ENCODE data around the gene BCO2. TPM values are rescaled to one million over a fixed set of nuclear protein-coding genes. Genes with fewer than 3 reads are reported as not detected.

Gene BCO2
- total and polyA plus RNA-seq, 10 of the 15 experiments (the other 5 are each of a cell fraction or from before 2014, with no cell fraction given): 0.29 to 1.0 (median 0.57) TPM

DNA sequence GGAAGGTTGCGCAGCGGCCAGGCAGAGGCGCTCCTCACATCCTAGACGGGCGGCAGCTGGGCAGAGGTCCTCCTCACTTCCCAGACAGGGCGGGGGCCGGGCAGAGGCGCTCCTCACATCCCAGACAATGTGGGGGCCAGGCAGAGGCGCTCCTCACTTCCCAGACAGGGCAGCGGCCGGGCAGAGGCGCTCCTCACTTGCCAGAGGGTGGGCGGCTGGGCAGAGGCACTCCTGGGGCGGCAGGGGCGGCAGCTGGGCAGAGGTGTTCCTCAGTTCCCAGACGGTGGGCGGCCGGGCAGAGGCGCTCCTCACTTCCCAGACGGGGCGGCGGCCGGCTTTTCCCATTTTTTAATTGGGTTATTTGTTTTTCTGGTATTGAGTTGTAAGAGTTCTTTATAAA lies 30.8 kb downstream of the BCO2 start:
- WGBS (ENCODE audit: insufficient coverage, insufficient replicate concordance, low lambda C conversion rate, missing lambda C conversion rate): 71% methylated on average over 23 of the region's 23 CpGs
- intact Hi-C loops (cut with micrococcal nuclease; ENCODE audit: unreplicated experiment): no loop called here

More for the DNA sequence above, 30.8 kb downstream of the BCO2 start:
- Histone ChIP-seq H3K4me1 (ENCODE audit: control insufficient read depth, insufficient read depth, low read length) (no peaks in the 10 kb centered on the region), H3K4me2 (ENCODE audit: control insufficient read depth, insufficient read depth) (no peak overlapping the region), H2AFZ (ENCODE audit: control insufficient read depth, low read depth, low read length) (no peak overlapping the region), H3K9me3 (replicated peaks; ENCODE audit: control insufficient read depth, insufficient read depth, low read length) (no peaks in the 10 kb centered on the region), H3K36me3 (ENCODE audit: control insufficient read depth in 2 of 2, insufficient read depth in 2 of 2, low read length in 1 of 2) (no peaks in the 10 kb centered on the region), H3K79me2 (ENCODE audit: control insufficient read depth, insufficient read depth, low read length) (no peaks in the 10 kb centered on the region), H3K9ac (ENCODE audit: control insufficient read depth, insufficient read depth, low read length) (no peak overlapping the region), H3K27me3 (replicated peaks in 1 of 2; ENCODE audit: control insufficient read depth in 2 of 2, insufficient read depth in 2 of 2, low read length in 1 of 2) (no peaks in the 10 kb centered on the region), H3K4me3 (no peak overlapping the region), H4K20me1 (ENCODE audit: control insufficient read depth, insufficient read depth) (no peaks in the 10 kb centered on the region), H3K27ac (ENCODE audit: control insufficient read depth, insufficient read depth) (no peak overlapping the region)
- in situ Hi-C loops (cut with MboI): no loop called here
- POLR2A ChIA-PET: no interaction called here
- TF ChIP-seq CHD4 (IDR thresholded peaks at IDR 0.05) (no peak), RAD51 (IDR thresholded peaks at IDR 0.05) (no peak), ASH2L (IDR thresholded peaks at IDR 0.05; ENCODE audit: borderline replicate concordance, low read depth) (no peak), LARP7 (IDR thresholded peaks at IDR 0.05) (no peak), MXI1 (IDR thresholded peaks at IDR 0.05; ENCODE audit: low read depth, low read length) (no peak), STAT1 (conservative IDR thresholded peaks at IDR 0.05) (no peak), RBBP5 (conservative IDR thresholded peaks at IDR 0.05) (no peak), YY1 (IDR thresholded peaks at IDR 0.05; ENCODE audit: low read depth, low read length) (no peak), ZNF24 (IDR thresholded peaks at IDR 0.05) (no peak), RUNX3 (IDR thresholded peaks at IDR 0.05; ENCODE audit: low read length) (no peak)
- TF ChIP-seq, protein P1, sequence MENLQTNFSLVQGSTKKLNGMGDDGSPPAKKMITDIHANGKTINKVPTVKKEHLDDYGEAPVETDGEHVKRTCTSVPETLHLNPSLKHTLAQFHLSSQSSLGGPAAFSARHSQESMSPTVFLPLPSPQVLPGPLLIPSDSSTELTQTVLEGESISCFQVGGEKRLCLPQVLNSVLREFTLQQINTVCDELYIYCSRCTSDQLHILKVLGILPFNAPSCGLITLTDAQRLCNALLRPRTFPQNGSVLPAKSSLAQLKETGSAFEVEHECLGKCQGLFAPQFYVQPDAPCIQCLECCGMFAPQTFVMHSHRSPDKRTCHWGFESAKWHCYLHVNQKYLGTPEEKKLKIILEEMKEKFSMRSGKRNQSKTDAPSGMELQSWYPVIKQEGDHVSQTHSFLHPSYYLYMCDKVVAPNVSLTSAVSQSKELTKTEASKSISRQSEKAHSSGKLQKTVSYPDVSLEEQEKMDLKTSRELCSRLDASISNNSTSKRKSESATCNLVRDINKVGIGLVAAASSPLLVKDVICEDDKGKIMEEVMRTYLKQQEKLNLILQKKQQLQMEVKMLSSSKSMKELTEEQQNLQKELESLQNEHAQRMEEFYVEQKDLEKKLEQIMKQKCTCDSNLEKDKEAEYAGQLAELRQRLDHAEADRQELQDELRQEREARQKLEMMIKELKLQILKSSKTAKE (IDR thresholded peaks at IDR 0.05; ENCODE audit: low read depth, poor library complexity, severe bottlenecking): no peak
- TF ChIP-seq, protein P2, sequence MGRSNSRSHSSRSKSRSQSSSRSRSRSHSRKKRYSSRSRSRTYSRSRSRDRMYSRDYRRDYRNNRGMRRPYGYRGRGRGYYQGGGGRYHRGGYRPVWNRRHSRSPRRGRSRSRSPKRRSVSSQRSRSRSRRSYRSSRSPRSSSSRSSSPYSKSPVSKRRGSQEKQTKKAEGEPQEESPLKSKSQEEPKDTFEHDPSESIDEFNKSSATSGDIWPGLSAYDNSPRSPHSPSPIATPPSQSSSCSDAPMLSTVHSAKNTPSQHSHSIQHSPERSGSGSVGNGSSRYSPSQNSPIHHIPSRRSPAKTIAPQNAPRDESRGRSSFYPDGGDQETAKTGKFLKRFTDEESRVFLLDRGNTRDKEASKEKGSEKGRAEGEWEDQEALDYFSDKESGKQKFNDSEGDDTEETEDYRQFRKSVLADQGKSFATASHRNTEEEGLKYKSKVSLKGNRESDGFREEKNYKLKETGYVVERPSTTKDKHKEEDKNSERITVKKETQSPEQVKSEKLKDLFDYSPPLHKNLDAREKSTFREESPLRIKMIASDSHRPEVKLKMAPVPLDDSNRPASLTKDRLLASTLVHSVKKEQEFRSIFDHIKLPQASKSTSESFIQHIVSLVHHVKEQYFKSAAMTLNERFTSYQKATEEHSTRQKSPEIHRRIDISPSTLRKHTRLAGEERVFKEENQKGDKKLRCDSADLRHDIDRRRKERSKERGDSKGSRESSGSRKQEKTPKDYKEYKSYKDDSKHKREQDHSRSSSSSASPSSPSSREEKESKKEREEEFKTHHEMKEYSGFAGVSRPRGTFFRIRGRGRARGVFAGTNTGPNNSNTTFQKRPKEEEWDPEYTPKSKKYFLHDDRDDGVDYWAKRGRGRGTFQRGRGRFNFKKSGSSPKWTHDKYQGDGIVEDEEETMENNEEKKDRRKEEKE (IDR thresholded peaks at IDR 0.05): no peak
- CTCF ChIA-PET: interaction anchor here (1.3 kb wide), 2 partner anchors 13 to 14 kb away, joined by 4 read pairs; no protein-coding TSS in a partner anchor
- ATAC-seq: no peak
- RAD21 ChIA-PET (ENCODE audit: unreplicated experiment): no interaction called here
- SMC1A ChIA-PET (ENCODE audit: uncharacterized antibody, unreplicated experiment): no interaction called here
- BruUV-seq (replicated peaks): no TSS peak
- DNase-seq (ENCODE audit: low read depth, low spot score): no peak
- FAIRE-seq: no peak

Data from GM12878 (cell line).